NT2/D1 (cell line): ENCODE measurements around the gene UQCRQ.

Experiments
- DNase-seq: peaks from one replicate; pipeline ENCODE4 v3.0.0-alpha.2; 2011; ENCODE audit warnings: low read depth, low spot score
- H3K27me3 ChIP-seq: 2 replicates; pipeline ENCODE4 v1.6.0; 2011; ENCODE audit warnings: mild to moderate bottlenecking; ENCODE audit not compliant: insufficient read length, insufficient read depth
- H3K36me3 ChIP-seq: 2 replicates; pipeline ENCODE4 v1.6.1; 2011; ENCODE audit warnings: mild to moderate bottlenecking, low read length, mixed read lengths; ENCODE audit not compliant: insufficient read depth, insufficient read length
- H3K4me1 ChIP-seq: 2 replicates; pipeline ENCODE4 v1.5.1; 2011; ENCODE audit not compliant: insufficient read depth, insufficient read length
- H3K4me3 ChIP-seq: 2 replicates; pipeline ENCODE4 v1.5.1; 2011; ENCODE audit warnings: low read depth; ENCODE audit not compliant: insufficient read length
- H3K9ac ChIP-seq: 2 replicates; pipeline ENCODE4 v1.6.0; 2011; ENCODE audit warnings: low read depth; ENCODE audit not compliant: insufficient read length
- H3K9me3 ChIP-seq: 2 replicates; pipeline ENCODE4 v1.5.1; 2011; ENCODE audit warnings: mild to moderate bottlenecking, low read length; ENCODE audit not compliant: insufficient read depth
- SUZ12 ChIP-seq: IDR thresholded peaks from 2 replicates; pipeline ENCODE4 v1.6.1; 2011; ENCODE audit not compliant: insufficient read length, insufficient read depth; ENCODE audit errors: extremely low read depth
- YY1 ChIP-seq: IDR thresholded peaks from 2 replicates; pipeline ENCODE4 v1.6.1; 2011; ENCODE audit not compliant: insufficient read length, insufficient read depth
- ZNF274 ChIP-seq: IDR thresholded peaks from 2 replicates; pipeline ENCODE4 v1.6.1; 2011; ENCODE audit warnings: mild to moderate bottlenecking, low read depth, low read length

Gene UQCRQ

DNA sequence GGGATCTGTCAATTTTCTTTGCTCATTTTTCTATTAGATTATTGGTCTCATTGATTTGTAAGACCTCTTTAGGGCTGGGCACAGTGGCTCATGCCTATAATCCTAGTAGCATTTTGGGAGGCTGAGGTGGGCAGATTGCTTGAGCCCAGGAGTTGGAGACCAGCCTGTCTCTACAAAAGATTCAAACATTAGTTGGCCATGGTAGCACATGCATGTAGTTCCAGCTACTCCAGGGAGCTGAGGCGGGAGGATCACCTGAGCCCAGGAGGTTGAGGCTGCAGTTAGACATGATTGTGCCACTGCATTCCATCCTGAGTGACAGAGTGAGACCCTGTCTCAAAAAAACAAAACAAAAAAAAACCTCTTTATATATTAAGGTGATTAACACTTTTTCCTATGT, 29.6 kb upstream of the UQCRQ start:
- Histone ChIP-seq H3K27me3 (no peaks in the 10 kb centered on the region), H3K4me1 (no peaks in the 10 kb centered on the region), H3K9ac (no peak overlapping the region), H3K9me3 (no peaks in the 10 kb centered on the region), H3K4me3 (no peak overlapping the region), H3K36me3 (no peaks in the 10 kb centered on the region)
- TF ChIP-seq SUZ12 (no peak), ZNF274 (no peak), YY1 (no peak)
- no peak for DNase-seq

DNA sequence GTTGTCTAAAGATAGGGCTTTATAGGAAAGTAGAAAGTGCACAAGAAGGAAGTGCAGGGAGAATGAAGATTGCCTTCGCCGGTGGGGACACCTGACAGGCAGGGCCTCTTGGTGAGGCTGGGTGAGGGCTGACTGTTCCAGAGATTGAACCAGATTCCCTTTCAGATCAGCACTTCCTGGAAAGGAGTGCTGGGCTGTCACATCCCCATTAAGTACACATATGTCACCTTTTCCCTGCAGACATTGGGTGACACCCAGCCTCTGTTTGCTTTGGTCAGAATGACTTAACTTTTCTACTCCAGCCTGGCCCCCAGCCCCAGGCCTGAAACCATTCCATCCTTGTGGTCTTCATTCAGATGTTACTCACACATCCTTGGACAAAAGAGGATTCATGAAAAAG, 28.6 kb upstream of the UQCRQ start:
- Histone ChIP-seq H3K9ac (no peak overlapping the region), H3K9me3 (no peaks in the 10 kb centered on the region), H3K4me1 (no peaks in the 10 kb centered on the region), H3K4me3 (no peak overlapping the region), H3K27me3 (no peaks in the 10 kb centered on the region), H3K36me3 (no peaks in the 10 kb centered on the region)
- no peak for DNase-seq
- TF ChIP-seq YY1 (no peak), ZNF274 (no peak), SUZ12 (no peak)

DNA sequence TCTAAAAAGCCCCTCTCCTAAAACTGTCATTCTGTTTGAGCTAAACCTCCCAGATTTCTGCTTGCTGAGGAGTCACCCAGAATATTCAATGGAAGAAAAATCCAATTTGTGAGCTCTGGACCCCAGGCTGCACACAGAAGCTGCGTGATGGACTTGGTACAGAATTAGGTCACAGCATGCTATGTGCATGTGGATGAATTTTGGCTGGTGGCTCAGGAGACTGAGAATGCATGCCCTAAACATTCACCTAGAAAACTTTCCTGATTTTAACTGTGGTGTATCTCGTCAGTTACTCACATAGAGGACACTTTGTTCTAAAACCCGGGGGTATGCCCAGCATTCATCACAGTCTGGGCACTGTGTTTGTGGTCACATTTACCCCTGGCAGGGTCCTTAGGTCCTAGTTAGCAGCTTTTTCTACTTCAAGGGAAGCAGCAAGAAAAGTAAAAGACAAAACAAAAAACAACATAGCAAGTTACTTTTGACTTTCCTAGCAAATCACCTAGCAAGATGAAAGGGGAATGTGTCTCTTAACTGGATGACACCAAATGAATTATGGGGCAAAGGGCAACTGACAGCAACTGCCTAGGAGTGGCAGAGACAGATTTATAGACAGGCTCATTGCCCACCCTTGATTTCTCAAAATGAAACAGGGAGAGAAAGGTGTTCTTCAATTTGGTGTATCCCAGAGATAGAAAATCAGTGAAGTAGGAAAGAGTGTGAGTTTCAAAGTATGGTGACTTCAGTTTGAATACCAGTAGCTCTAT, 27.7 kb upstream of the UQCRQ start:
- no peak for TF ChIP-seq ZNF274
- no peak for TF ChIP-seq SUZ12
- no peak for TF ChIP-seq YY1
- H3K4me1 ChIP-seq = no peaks in the 10 kb centered on the region
- H3K9me3 ChIP-seq = no peaks in the 10 kb centered on the region
- no peak overlapping the region for H3K9ac ChIP-seq
- no peak overlapping the region for H3K4me3 ChIP-seq
- no peaks in the 10 kb centered on the region for H3K36me3 ChIP-seq
- no peak for DNase-seq
- H3K27me3 ChIP-seq = no peaks in the 10 kb centered on the region

DNA sequence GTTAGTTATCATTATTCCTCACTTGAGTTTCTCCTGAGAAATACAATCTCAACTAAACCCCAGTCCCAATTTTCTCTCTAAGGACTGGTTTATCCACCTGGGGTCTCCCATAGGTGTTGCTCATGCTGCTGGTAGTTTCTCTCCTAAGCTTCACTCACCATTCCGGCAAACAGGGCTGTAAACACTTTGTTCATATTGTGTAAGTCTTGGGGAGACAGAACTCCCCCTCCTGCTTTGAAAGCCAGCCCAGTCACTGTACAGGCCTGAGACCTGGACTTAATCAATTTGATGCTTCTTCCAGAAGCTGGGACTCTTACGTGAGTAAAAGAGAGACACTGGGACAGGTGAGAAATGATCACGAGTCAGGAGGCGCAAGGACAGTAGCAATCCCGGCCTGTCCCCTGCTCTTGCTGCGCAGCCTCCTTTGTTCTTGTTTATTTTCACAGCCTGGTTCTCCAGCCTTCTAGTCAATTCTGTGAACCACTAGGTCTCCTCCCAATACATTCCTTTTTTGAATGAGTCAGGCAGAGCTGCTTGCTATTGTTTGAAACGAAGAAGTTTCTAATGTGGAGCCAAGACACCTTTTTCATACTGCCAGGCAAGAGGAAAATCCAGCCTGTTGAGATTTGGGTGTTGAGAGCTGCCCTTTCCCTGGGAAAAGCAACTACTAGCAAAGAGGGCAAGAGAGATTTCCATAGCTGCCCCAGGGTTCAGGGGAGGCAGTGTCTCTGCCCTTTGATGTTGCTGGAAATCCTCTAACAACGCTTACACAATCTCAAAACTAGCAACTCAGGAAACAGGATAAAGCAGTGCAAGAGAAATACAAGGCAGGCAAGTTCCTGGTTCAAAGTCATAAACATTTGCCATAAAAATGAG, 26.8 kb upstream of the UQCRQ start:
- Histone ChIP-seq H3K27me3 (no peaks in the 10 kb centered on the region), H3K9ac (no peak overlapping the region), H3K36me3 (no peaks in the 10 kb centered on the region), H3K9me3 (no peaks in the 10 kb centered on the region), H3K4me3 (no peak overlapping the region), H3K4me1 (no peaks in the 10 kb centered on the region)
- TF ChIP-seq SUZ12 (no peak), ZNF274 (no peak), YY1 (no peak)
- DNase-seq = no peak

DNA sequence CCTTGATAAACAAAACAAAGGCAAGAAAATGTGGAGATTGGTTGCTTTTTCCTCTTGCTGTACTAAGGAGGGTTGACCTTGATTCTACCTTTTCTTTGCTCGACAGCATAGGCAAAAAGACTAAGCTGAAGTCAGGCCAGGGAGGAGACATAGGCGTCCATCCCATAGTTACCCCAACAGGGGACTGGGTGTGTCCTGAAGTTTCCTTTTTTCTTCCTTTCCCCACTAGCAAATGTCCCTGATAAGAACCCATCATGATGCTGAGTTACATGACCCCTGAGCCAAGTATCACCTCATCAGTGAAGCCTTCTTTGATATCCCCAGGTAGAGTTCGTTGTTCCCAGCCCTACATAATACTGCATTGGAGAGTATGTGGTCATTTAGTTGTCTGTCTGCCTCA, 26.1 kb upstream of the UQCRQ start:
- no peak for DNase-seq
- H3K27me3 ChIP-seq = no peaks in the 10 kb centered on the region
- no peaks in the 10 kb centered on the region for H3K4me1 ChIP-seq
- H3K4me3 ChIP-seq = no peak overlapping the region
- H3K9me3 ChIP-seq = no peaks in the 10 kb centered on the region
- no peak overlapping the region for H3K9ac ChIP-seq
- no peaks in the 10 kb centered on the region for H3K36me3 ChIP-seq
- TF ChIP-seq ZNF274 = no peak
- no peak for TF ChIP-seq YY1
- no peak for TF ChIP-seq SUZ12

DNA sequence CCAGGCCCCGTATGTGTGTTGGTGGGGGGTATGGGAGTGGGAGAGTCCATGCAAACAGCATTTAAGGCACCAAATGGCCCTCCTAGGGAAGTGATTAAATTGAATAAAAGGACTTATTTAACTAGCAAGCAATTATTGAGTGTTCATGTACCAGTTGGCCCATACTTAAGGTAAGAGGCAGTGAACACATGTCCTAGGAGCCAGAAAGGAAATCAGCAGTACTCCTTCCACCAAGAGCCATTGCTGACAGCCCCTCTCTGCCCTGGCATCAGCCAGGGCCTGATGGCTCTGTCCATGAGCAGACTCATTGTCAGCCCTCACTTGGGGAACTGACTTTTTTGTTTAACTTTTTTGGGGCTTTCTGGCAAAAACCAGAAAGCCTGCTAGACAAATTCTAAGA, 25.5 kb upstream of the UQCRQ start:
- TF ChIP-seq ZNF274 (no peak), YY1 (no peak), SUZ12 (no peak)
- no peaks in the 10 kb centered on the region for H3K9me3 ChIP-seq
- no peak overlapping the region for H3K9ac ChIP-seq
- H3K4me3 ChIP-seq = no peak overlapping the region
- H3K36me3 ChIP-seq = no peaks in the 10 kb centered on the region
- no peak for DNase-seq
- H3K4me1 ChIP-seq = no peaks in the 10 kb centered on the region
- no peaks in the 10 kb centered on the region for H3K27me3 ChIP-seq

DNA sequence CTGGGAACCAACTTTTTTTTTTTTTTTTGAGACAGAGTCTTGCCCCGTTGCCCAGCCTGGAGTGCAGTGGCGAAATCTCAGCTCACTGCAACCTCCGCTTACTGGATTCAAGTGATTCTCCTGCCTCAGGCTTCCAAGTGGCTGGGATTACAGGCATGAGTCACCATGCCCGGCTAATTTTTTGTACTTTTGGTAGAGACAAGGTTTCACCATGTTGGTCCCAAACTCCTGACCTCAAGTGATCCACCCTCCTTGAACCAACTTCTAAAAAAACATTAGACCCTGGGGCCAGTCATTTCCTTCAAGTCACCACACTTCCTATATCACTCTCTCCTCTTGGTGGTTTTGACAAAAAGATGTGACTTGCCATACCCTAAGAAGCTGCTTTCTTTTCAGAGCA, 25.1 kb upstream of the UQCRQ start:
- Histone ChIP-seq H3K4me3 (no peak overlapping the region), H3K9ac (no peak overlapping the region), H3K27me3 (no peaks in the 10 kb centered on the region), H3K36me3 (no peaks in the 10 kb centered on the region), H3K9me3 (no peaks in the 10 kb centered on the region), H3K4me1 (no peaks in the 10 kb centered on the region)
- TF ChIP-seq ZNF274 (no peak), SUZ12 (no peak), YY1 (no peak)
- no peak for DNase-seq
